ENCODE results near the gene MPI.

- TF ChIP-seq, protein P1, sequence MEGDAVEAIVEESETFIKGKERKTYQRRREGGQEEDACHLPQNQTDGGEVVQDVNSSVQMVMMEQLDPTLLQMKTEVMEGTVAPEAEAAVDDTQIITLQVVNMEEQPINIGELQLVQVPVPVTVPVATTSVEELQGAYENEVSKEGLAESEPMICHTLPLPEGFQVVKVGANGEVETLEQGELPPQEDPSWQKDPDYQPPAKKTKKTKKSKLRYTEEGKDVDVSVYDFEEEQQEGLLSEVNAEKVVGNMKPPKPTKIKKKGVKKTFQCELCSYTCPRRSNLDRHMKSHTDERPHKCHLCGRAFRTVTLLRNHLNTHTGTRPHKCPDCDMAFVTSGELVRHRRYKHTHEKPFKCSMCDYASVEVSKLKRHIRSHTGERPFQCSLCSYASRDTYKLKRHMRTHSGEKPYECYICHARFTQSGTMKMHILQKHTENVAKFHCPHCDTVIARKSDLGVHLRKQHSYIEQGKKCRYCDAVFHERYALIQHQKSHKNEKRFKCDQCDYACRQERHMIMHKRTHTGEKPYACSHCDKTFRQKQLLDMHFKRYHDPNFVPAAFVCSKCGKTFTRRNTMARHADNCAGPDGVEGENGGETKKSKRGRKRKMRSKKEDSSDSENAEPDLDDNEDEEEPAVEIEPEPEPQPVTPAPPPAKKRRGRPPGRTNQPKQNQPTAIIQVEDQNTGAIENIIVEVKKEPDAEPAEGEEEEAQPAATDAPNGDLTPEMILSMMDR (IDR thresholded peaks at IDR 0.05; ENCODE audit: low read depth, low read length, missing input control) = no peak
- TF ChIP-seq EGR1 (IDR thresholded peaks at IDR 0.05; ENCODE audit: low read depth in 2 of 2) = no peak
- TF ChIP-seq YY1 (IDR thresholded peaks at IDR 0.05) = no peak
- no peak for TF ChIP-seq NR2F2 (IDR thresholded peaks at IDR 0.05)
- TF ChIP-seq, protein P2, sequence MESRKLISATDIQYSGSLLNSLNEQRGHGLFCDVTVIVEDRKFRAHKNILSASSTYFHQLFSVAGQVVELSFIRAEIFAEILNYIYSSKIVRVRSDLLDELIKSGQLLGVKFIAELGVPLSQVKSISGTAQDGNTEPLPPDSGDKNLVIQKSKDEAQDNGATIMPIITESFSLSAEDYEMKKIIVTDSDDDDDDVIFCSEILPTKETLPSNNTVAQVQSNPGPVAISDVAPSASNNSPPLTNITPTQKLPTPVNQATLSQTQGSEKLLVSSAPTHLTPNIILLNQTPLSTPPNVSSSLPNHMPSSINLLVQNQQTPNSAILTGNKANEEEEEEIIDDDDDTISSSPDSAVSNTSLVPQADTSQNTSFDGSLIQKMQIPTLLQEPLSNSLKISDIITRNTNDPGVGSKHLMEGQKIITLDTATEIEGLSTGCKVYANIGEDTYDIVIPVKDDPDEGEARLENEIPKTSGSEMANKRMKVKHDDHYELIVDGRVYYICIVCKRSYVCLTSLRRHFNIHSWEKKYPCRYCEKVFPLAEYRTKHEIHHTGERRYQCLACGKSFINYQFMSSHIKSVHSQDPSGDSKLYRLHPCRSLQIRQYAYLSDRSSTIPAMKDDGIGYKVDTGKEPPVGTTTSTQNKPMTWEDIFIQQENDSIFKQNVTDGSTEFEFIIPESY (IDR thresholded peaks at IDR 0.05) = no peak
- TF ChIP-seq REST (IDR thresholded peaks at IDR 0.05) = no peak
- no peak for TF ChIP-seq RAD21 (IDR thresholded peaks at IDR 0.05)
- no peak for TF ChIP-seq TAF1 (conservative IDR thresholded peaks at IDR 0.05)
- no peak for TF ChIP-seq SP1 (IDR thresholded peaks at IDR 0.05)
- TF ChIP-seq, protein P3, sequence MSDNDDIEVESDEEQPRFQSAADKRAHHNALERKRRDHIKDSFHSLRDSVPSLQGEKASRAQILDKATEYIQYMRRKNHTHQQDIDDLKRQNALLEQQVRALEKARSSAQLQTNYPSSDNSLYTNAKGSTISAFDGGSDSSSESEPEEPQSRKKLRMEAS (IDR thresholded peaks at IDR 0.05) = no peak
- no peak for TF ChIP-seq HNF4A (conservative IDR thresholded peaks at IDR 0.05)
Observed at GRCh38 chr15:74867466-74868038, 22.3 kb upstream of the MPI start.

Measured in liver (tissue), 3 donors.